GM19239 (cell line): ENCODE data around the gene MAML3.

ENCODE experiments used
- DNase-seq: peaks from one replicate; pipeline ENCODE4 v3.0.0; 2011; ENCODE audit warnings: low spot score; ENCODE audit not compliant: insufficient read length
- FAIRE-seq: peaks from 2 replicates; lab custom pipeline; 2011; peaks lifted over from hg19 to GRCh38; lab: Jason Lieb, UNC

The MAML3 gene

GRCh38 chr4:139838811-139839210, 315.2 kb downstream of the MAML3 start:
- FAIRE-seq (no peak), DNase-seq (no peak)

DNA sequence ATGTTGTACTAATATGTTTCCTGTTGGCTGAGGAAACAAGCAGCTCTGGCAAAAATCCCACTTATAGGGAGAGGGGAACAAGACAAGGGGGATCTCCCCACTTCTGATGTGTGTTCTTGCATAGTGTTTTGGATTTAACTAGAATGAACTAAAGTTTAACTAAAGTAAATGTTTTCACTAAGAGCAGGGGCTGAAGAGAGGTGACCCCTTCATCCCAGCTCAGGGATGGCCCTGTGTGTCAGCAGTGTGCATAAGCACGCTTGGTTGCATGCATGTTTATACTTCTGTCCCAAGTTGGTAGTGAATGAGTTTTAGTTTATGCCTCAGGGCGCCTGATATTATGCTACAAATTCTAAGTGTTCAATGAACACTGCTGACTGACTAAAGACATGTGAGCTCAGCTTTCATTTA, 319.0 kb downstream of the MAML3 start:
- DNase-seq (no peak), FAIRE-seq (no peak)

GRCh38 chr4:139834226-139834662, 319.7 kb downstream of the MAML3 start:
- FAIRE-seq (no peak), DNase-seq (no peak)

- DNase-seq: no peak
- no peak for FAIRE-seq
Observed at GRCh38 chr4:139833151-139833910, 320.7 kb downstream of the MAML3 start.

DNA sequence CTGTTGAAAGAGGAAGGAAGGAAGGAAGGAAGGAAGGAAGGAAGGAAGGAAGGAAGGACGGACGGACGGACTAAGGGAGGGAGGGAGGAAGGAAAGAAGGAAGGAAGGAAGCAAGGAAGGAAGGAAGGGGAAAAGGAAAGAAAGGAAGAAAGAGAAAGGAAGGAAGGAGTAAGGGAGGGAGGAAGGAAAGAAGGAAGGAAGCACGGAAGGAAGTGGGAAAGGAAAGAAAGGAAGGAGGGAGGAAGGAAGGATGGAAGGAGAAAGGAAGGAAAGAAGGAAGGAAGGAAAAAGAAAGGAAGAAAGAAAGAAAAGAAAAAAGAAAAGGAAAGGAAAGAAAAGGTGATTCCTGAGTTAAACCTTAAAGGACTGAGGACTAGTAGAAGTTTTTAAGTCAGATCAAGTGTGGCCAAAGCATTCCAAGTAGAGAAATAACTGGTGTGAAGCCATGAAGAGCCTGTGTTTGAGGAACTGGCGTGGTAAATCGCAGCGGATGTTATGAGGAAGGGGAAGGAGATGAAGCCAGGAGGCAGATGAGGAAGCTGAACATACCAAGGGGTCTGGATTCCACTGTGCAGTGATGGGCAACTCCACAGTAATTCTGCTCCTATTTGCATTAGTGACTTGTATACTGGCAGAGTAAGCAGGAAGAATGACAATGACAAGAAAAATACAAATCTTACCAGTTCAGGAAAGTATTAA, 324.9 kb downstream of the MAML3 start:
- no peak for FAIRE-seq
- no peak for DNase-seq

DNA sequence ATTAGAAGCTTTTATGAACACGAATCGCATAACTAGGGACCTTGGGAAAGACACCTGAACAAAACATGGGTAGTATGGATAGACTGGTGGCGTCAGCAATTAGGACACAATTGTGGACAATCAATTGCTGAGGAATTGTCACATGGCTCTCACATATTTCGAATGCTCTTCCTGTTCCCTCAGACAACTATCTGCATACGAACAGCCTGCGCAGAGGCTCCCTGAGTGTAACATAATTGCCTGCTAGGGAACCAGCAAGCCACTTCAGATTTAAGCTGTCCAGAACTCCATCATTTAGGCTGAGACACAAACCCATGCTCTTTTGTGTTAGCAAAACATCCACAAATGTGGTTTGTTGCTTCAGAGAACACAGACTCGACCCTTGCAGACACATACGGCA, 327.6 kb downstream of the MAML3 start:
- FAIRE-seq: no peak
- DNase-seq: no peak

GRCh38 chr4:139825523-139826014, 328.4 kb downstream of the MAML3 start:
- DNase-seq: no peak

GRCh38 chr4:139824882-139825522, 329.0 kb downstream of the MAML3 start:
- FAIRE-seq (no peak), DNase-seq (no peak)

More at GRCh38 chr4:139825523-139826014, 328.4 kb downstream of the MAML3 start:
- FAIRE-seq: no peak

DNA sequence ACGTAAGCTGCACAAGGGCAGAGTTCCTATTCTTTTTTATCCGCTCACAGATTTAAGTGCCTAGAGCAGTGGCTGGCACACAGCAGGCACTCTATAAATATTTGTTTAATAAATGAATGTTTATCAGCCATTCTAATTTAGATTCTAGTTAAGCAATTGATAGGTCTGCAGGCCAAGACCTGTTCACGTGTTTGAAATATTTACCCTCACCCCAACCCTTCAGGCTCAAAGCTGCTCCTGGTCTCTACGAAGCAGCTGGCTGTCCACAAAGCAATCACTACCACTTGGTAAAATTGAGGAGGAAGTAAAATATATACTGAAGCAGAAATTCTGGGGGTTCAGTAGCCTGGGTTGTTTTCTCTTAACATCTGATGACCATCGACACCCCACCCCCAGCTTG, 330.2 kb downstream of the MAML3 start:
- FAIRE-seq: no peak
- DNase-seq: no peak

DNA sequence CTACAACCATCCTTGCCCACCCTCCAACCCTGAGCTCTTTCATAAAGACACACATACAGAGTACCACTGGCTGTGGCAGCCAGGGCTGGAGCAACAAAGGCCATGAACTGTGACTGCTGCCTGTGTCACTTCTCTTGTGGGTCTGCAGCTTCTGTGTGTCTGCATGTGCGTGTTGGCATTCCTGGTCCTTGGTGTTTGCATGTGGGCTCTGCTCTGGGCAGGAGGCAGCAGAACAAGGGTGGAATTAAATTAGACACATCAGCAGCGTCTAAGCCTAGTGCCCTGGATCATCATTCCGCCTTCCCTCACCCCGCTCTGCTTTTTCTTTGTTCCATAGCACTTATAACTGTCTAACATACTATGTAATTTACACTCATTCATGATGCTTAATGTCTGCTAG, 330.6 kb downstream of the MAML3 start:
- FAIRE-seq: no peak
- no peak for DNase-seq

DNA sequence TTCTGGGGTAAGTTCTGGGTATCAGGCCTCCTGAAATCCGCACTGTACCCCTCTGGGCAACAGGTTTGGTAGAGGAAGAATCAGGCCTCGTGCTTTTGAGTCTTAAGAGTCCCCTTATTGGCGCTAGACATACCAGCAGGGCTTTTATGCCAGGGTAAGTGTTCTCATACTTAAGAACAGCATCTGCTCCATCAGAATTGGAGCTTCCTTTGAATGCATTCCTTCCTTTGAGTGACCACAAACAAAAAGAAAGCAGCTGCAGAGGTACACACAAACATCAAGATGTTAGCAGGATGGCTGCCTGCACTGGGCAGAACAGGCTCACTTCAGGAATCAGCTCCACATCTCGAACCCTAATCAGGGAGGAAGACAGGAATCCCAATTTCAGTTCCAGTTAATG, 331.6 kb downstream of the MAML3 start:
- no peak for FAIRE-seq
- DNase-seq: no peak

- DNase-seq (no peak), FAIRE-seq (no peak)
Observed at GRCh38 chr4:139819082-139819481, 334.9 kb downstream of the MAML3 start.

DNA sequence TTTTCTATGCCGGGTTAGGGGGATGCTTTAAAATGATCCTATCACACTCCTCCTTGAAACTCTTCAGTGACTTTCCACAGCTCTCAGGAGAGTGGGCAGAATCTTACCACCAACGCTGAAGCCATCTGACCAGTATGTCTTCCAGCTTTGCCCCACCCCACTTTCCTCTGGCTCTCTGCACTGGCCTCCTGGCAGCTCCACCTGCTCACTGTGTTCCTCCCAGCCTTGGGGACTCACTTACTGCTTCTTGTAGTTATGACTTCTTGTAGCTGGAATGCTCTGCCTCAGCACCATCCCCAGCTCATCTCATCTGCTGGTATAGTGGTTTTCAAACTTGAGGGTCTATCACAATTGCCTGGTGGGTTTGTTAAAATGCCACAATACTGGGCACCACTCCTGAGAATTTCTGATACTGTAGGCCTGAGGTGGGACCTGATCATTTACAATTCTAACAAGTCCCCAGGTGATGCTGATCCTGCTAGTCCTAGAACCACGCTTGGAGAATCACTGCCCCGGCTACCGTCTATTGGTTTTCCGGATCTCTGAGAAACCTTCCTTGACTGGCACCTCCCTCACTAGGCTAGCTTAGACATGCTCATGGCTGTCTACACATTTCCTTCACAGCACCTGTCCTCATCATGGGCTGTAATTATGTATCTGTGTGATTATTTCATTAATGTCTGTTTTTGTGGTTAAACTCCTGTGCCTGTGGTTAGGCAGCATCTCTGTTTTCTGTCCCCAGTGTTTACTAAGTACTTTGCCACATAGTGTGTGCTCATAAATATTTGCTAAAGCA, 336.1 kb downstream of the MAML3 start:
- FAIRE-seq: no peak
- no peak for DNase-seq

DNA sequence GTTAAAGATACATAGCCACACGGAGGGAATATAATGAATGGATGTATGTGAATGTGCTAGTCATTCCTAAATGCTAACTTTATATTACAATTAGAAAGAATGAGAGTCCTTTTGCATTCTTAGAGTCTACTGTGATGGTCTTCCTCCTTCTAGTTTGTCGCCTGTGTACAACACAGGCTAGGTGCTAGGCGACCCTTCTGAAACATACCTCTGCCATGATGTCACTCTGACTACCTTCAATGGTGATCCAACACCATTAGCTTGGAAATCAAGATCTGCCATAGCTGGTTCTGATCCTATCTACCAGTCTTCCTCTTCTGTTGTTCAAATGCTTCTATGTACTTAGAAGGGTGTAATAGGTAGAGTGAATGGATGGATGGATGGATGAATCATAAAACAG, 337.1 kb downstream of the MAML3 start:
- FAIRE-seq: no peak
- DNase-seq: no peak

DNA sequence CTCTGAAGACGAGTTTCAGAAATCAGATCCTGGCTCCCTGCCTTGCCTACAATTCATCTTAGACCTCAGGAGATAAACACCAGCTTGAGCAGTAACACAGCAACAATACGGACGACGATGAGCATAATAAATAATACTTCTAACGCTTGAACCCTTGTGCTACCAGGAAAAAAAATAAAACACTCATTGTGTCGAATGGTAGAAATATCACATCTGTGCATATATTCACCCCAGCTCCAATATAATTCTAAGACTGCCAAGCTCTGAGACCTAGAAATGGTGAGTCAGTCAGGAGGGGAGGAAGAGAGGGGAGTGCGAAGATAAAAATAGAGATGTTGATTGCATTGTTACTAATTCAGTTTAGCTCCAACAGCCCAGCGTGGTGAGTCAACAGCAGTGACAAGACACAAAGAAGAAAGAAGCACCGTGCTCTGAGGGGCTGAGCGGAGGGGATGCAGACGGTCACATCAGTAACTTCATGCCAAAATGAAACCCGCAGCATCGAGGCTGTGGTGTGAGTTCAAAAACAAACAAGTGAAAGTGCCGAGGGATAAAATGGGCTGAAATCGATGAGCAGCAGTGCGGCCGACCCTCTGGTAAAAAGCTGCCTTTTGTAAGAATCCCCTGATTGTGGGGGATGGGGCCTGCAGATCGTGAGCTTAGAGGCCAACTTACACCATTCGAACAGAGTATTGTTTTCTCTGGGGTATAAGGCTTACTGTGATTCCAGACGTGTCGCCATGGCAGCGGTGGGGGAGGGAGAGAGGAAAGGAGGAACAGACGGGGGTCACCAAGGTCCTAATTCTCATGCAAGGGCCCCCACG, 338.0 kb downstream of the MAML3 start:
- FAIRE-seq (no peak), DNase-seq (no peak)

GRCh38 chr4:139814323-139815015, 339.5 kb downstream of the MAML3 start:
- DNase-seq (no peak), FAIRE-seq (no peak)

GRCh38 chr4:139813881-139814280, 340.1 kb downstream of the MAML3 start:
- FAIRE-seq (no peak), DNase-seq (no peak)

DNA sequence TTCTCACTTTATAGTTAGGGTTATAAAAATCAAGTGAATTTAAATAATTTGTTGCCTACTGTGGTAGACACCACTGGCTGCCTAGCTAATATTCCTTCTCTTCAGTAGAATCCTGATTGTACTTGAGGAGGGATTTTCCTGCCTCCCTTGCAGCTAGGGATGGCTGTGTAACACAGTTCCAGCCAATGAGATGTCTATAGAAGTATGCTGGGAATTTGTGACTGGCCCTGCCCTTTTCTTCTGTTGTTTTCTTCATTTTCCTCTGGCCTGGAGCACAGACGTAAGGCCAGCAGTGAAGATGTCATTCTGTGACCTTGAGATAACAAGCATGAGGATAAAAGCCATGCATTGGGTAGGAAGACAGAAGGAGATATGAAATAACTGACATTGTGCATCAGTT, 343.3 kb downstream of the MAML3 start:
- no peak for FAIRE-seq
- no peak for DNase-seq

GRCh38 chr4:139809757-139810140, 344.2 kb downstream of the MAML3 start:
- FAIRE-seq: no peak

More at GRCh38 chr4:139809757-139810140, 344.2 kb downstream of the MAML3 start:
- DNase-seq: no peak
